ENCODE data around the gene FAM20C. TPM values are rescaled to one million over a fixed set of nuclear protein-coding genes. Genes with fewer than 3 reads are reported as not detected.

Gene FAM20C
- total and polyA plus RNA-seq, 2 of the 8 experiments (the other 6 are each of a cell fraction or from before 2014, with no cell fraction given) = 9.5 to 34.8 TPM

DNA sequence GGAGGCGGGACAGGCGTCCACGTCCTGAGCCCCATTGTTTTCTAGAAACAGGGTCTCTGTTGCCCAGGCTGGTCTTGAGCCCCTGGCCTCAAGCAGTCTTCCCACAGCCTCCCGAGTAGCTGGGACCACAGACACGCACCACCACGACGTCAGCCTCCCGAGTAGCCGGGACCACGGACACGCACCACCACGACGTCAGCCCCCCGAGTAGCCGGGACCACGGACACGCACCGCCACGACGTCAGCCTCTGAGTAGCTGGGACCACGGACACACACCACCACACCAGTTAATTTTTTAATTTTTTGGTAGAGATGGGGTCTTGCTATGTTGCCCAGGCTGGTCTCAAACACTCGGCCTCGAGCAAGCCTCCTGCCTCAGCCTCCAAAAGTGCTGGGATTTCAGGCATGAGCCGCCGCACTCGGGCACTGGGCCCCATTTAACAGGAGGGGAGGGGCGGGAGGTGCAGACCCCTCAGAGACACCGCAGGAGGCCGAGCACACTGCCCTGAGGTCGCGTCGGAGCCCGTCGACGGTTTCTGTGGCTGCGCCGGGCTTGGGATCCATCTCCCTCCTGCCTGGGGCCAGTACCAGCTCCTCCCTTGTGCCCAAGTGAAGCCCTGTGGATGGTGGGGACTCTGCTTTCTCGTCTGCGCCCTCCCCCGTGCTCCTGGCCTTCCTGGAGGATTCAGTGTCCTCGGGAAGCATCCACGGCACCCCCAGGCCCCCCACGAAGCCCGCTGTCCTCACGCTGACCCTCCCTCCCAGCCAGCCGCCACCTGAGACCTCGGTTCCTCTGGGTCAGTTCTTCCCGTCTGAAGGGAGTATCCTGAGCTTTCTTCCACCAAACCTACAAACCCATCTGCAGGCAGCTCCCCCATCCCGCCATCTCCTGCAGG, 13.0 kb downstream of the FAM20C start:
- no peak overlapping the region for H3K9ac ChIP-seq (replicated peaks in 1 of 4; ENCODE audit: extremely low read depth in 1 of 4, low read depth in 3 of 4, low read length in 3 of 4)
- no peak overlapping the region for H3K23ac ChIP-seq (ENCODE audit: insufficient read length)
- H2AFZ ChIP-seq (ENCODE audit: low read length) = no peak overlapping the region
- no peak overlapping the region for H3K14ac ChIP-seq (ENCODE audit: insufficient read length)
- TF ChIP-seq RNF2 (IDR thresholded peaks at IDR 0.05; ENCODE audit: borderline replicate concordance, low read depth, low read length, missing control alignments, poor library complexity, severe bottlenecking) (no peak), EGR1 (IDR thresholded peaks at IDR 0.05; ENCODE audit: borderline replicate concordance, low read depth, low read length) (peak; percentile 68; the same call in 1 of the 2 replicates), HDAC2 (IDR thresholded peaks at IDR 0.05; ENCODE audit: borderline replicate concordance in 1 of 2, low read depth in 2 of 2, low read length in 2 of 2) (no peak), CBX5 (IDR thresholded peaks at IDR 0.05; ENCODE audit: low read depth, low read length) (no peak), EZH2 (IDR thresholded peaks at IDR 0.05; ENCODE audit: low read depth, low read length, severe bottlenecking) (no peak), POLR2AphosphoS5 (IDR thresholded peaks at IDR 0.05; ENCODE audit: low read depth, low read length) (no peak), CBX8 (IDR thresholded peaks at IDR 0.05; ENCODE audit: borderline replicate concordance, low read depth, low read length) (no peak)
- H3K36me3 ChIP-seq (ENCODE audit: control insufficient read depth in 2 of 4, insufficient read depth in 4 of 4, low read length in 3 of 4) = peaks cover 0 to 22% (median 3%) of the 10 kb centered on the region in 4 experiments; a peak in 3 of 8 replicates
- no peak overlapping the region for H2BK120ac ChIP-seq (replicated peaks; ENCODE audit: low read depth, low read length)
- no peaks in the 10 kb centered on the region for H3K79me1 ChIP-seq (ENCODE audit: low read depth, low read length)
- H4K20me1 ChIP-seq (replicated peaks in 1 of 2; ENCODE audit: control insufficient read depth in 1 of 2, insufficient read depth in 2 of 2, low read length in 2 of 2) = peaks cover 0 to 12% of the 10 kb centered on the region in 2 experiments
- no peak overlapping the region for H4K91ac ChIP-seq (replicated peaks; ENCODE audit: insufficient read length, low read length)
- H2BK20ac ChIP-seq (ENCODE audit: low read length) = no peak overlapping the region
- H4K5ac ChIP-seq (ENCODE audit: insufficient read length, low read depth, low read length) = no peak overlapping the region
- H3K4me2 ChIP-seq (ENCODE audit: insufficient read depth in 1 of 2, low read depth in 2 of 2, low read length in 2 of 2) = no peak overlapping the region
- no peak overlapping the region for H2AK5ac ChIP-seq (ENCODE audit: low read depth, low read length)
- no peak overlapping the region for H2BK12ac ChIP-seq (ENCODE audit: low read depth, low read length)
- no peak overlapping the region for H3K56ac ChIP-seq (replicated peaks; ENCODE audit: insufficient read length, low read depth, low read length)
- no peaks in the 10 kb centered on the region for H3K79me2 ChIP-seq (ENCODE audit: control insufficient read depth in 1 of 2, insufficient read depth in 2 of 2, low read length in 2 of 2)
- no peaks in the 10 kb centered on the region for H3K27me3 ChIP-seq (replicated peaks in 1 of 4; ENCODE audit: control insufficient read depth in 3 of 4, extremely low read depth in 1 of 4, insufficient read depth in 3 of 4, low read length in 3 of 4)
- FAIRE-seq (no peak), DNase-seq (ENCODE audit: low read depth in 1 of 2, low spot score in 2 of 2) (no peak)
- no peak overlapping the region for H4K8ac ChIP-seq (ENCODE audit: extremely low read depth, insufficient read depth, low read length)
- no peak overlapping the region for H2BK5ac ChIP-seq (ENCODE audit: low read depth, low read length)
- WGBS, 2 experiments (ENCODE audit: extremely low coverage in 1 of 2, insufficient coverage in 1 of 2, insufficient read length in 1 of 2, insufficient replicate concordance in 2 of 2, low coverage in 1 of 2, low lambda C conversion rate in 2 of 2, missing lambda C conversion rate in 1 of 2) = 94% methylated on average over 47 of the region's 49 CpGs; no CpG with 5 or more reads in 1 of the 2 experiments
- peaks cover 0 to 4% (median 0%) of the 10 kb centered on the region in 4 experiments; a peak in 1 of 7 replicates for H3K4me1 ChIP-seq (replicated peaks in 1 of 4; ENCODE audit: control insufficient read depth in 3 of 4, insufficient read depth in 4 of 4, low read length in 3 of 4)
- H3K27ac ChIP-seq (ENCODE audit: low read depth, low read length) = no peak overlapping the region
- H3K23me2 ChIP-seq (ENCODE audit: low read depth, low read length) = peaks cover 2% of the 10 kb centered on the region; the same call in 1 of the 2 replicates
- H3K4me3 ChIP-seq (ENCODE audit: extremely low read depth in 1 of 4, insufficient read depth in 2 of 4, low read depth in 3 of 4, low read length in 4 of 4) = no peak overlapping the region
- H3K18ac ChIP-seq (ENCODE audit: extremely low read depth, low read length) = no peak overlapping the region
- peaks cover 2 to 8% of the 10 kb centered on the region in 2 experiments; a peak in 2 of 4 replicates for H3K9me3 ChIP-seq (ENCODE audit: insufficient read depth in 2 of 2, low read depth in 1 of 2, low read length in 1 of 2)
- CTCF ChIA-PET (ENCODE audit: partially characterized antibody) = interaction anchor here (0.9 to 1.3 kb wide), 2 partner anchors 12 to 13 kb away, joined by 3 read pairs; partner anchors contain the start of gene FAM20C
- POLR2A ChIA-PET (ENCODE audit: partially characterized antibody) = interaction anchor here (1.1 kb wide), 1 partner anchor 72 kb away, joined by 3 read pairs; no protein-coding TSS in a partner anchor
- H3K4ac ChIP-seq (replicated peaks; ENCODE audit: insufficient read length, low read depth, low read length) = no peak overlapping the region
- H2BK15ac ChIP-seq (ENCODE audit: low read length) = no peak overlapping the region
